ENCODE measurements around the gene ANKRD18A.
"Not testable (repeated sequence)": the region's sequence is repeated elsewhere in the genome, so short reads cannot be mapped to it uniquely, and the experiment has no call there.

DNA sequence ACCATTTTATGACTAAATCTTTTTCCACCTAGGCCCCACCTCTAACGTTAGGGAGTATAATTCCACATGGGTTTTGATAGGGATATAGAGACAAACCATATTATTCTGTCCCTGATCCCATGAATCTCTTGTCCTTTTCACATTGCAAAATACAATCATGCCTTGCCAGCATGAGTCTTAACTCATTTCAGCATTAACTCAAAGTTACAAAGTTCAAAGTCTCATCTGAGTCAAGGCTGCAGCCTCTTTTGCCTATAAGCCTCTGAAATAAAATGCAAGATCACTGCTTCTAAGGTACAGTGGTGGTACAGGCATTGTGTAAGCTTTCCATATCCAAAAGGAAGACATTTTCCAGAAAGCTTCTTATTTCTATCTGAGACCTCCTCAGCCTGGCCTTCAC is 54.3 kb downstream of the ANKRD18A start:
- TF ChIP-seq, protein P1, sequence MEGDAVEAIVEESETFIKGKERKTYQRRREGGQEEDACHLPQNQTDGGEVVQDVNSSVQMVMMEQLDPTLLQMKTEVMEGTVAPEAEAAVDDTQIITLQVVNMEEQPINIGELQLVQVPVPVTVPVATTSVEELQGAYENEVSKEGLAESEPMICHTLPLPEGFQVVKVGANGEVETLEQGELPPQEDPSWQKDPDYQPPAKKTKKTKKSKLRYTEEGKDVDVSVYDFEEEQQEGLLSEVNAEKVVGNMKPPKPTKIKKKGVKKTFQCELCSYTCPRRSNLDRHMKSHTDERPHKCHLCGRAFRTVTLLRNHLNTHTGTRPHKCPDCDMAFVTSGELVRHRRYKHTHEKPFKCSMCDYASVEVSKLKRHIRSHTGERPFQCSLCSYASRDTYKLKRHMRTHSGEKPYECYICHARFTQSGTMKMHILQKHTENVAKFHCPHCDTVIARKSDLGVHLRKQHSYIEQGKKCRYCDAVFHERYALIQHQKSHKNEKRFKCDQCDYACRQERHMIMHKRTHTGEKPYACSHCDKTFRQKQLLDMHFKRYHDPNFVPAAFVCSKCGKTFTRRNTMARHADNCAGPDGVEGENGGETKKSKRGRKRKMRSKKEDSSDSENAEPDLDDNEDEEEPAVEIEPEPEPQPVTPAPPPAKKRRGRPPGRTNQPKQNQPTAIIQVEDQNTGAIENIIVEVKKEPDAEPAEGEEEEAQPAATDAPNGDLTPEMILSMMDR (IDR thresholded peaks at IDR 0.05): not testable (repeated sequence)
- TF ChIP-seq EP300, POLR2AphosphoS5 (IDR thresholded peaks at IDR 0.05): not testable (repeated sequence)
